DND-41 (cell line): ENCODE data around the gene STARD10.

Experiments
- EZH2 ChIP-seq: IDR thresholded peaks from 3 replicates; pipeline ENCODE4 v1.6.1; 2012; ENCODE audit warnings: borderline replicate concordance, low read depth, mild to moderate bottlenecking, moderate library complexity, low read length, inconsistent platforms; ENCODE audit not compliant: severe bottlenecking
- TF ChIP-seq, protein P1 (sequence below): IDR thresholded peaks from 2 replicates; pipeline ENCODE4 v1.5.1; 2012; ENCODE audit warnings: borderline replicate concordance, low read length, moderate library complexity, mild to moderate bottlenecking; ENCODE audit not compliant: poor library complexity, severe bottlenecking; ENCODE audit errors: extremely low read depth

DNA sequence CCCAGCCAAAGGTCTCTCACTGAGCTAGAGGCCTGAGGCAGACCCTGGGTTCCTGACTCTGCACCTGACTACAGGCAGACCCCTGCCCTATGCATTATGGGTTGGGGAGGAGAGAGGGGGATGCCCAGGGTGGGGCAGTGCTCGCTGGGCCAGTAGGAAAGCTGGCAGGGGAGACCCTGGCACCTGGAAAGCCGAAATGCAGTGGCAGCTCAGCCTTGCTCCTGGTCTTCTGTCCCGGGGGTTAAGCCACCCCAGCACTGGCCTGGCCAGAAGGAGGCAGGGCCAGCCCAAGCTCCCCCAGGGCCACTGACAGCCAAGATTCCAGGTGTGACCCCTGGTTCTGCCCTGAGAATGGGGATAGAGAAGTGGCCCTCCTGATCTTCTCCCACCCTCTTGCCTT, 47.0 kb downstream of the STARD10 start:
- TF ChIP-seq, protein P1, sequence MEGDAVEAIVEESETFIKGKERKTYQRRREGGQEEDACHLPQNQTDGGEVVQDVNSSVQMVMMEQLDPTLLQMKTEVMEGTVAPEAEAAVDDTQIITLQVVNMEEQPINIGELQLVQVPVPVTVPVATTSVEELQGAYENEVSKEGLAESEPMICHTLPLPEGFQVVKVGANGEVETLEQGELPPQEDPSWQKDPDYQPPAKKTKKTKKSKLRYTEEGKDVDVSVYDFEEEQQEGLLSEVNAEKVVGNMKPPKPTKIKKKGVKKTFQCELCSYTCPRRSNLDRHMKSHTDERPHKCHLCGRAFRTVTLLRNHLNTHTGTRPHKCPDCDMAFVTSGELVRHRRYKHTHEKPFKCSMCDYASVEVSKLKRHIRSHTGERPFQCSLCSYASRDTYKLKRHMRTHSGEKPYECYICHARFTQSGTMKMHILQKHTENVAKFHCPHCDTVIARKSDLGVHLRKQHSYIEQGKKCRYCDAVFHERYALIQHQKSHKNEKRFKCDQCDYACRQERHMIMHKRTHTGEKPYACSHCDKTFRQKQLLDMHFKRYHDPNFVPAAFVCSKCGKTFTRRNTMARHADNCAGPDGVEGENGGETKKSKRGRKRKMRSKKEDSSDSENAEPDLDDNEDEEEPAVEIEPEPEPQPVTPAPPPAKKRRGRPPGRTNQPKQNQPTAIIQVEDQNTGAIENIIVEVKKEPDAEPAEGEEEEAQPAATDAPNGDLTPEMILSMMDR: no peak
- no peak for TF ChIP-seq EZH2
